ENCODE results near the gene SELENBP1. TPM values are rescaled to one million over a fixed set of nuclear protein-coding genes. Genes with fewer than 3 reads are reported as not detected.

The SELENBP1 gene
- total and polyA plus RNA-seq, 9 of the 15 experiments (the other 6 are each of a cell fraction or from before 2014, with no cell fraction given): 25.8 to 81.2 (median 47.1) TPM

DNA sequence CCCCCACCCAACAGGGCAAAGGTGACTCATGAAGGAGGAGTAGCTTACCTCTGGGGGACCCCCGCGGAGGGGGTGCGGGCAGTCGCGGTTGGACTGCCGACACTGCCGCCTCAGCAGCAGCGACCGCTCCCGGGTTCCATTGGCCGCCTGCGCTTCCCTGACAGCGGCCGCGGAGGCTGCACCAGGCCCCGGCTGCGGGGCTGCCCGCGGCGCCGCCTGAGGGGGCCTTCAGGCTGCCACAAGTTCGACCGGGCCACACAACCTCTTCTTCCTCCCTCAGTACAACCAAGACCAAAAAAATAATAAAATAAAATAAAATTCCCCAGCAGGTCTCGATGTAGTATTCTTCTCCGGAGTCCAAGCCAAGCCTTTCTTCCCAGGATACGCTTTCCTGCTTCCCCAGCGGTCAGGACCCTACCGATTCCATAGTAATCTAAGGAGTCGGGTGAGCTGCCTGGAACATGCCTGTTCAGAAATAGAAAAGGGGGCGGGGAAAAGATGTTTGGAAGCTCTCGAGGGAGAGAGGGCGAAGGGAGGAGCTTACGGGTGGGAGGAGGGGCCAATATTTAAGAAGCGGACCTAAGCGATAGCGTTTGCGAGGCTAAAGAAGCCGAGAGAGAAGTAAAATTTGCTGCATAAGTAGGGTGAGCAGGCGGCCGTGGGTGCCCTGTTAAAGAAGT, 45.1 kb downstream of the SELENBP1 start, which contains the start of gene PI4KB (continued):
- TF ChIP-seq ZNF431 (CRISPR knock-in tag; IDR thresholded peaks at IDR 0.05) (no peak), BCOR (IDR thresholded peaks at IDR 0.05) (no peak), MTA2 (IDR thresholded peaks at IDR 0.05; ENCODE audit: low read depth) (no peak), RFX1 (IDR thresholded peaks at IDR 0.05) (no peak; the same call in 1 of the 2 replicates), MTA3 (IDR thresholded peaks at IDR 0.05; ENCODE audit: borderline replicate concordance) (no peak), GATA2 (CRISPR knock-in tag; IDR thresholded peaks at IDR 0.05) (no peak), GTF2A2 (tag; IDR thresholded peaks at IDR 0.05) (no peak), HIVEP1 (CRISPR knock-in tag; IDR thresholded peaks at IDR 0.05) (no peak), GATAD2B (IDR thresholded peaks at IDR 0.05; ENCODE audit: borderline replicate concordance) (no peak), SMARCE1 (IDR thresholded peaks at IDR 0.05) (no peak), SMARCA4 (IDR thresholded peaks at IDR 0.05) (no peak), ZNF695 (CRISPR knock-in tag; IDR thresholded peaks at IDR 0.05) (no peak), ZSCAN29 (IDR thresholded peaks at IDR 0.05) (no peak), LARP7 (IDR thresholded peaks at IDR 0.05) (no peak), SOX6 (IDR thresholded peaks at IDR 0.05) (no peak), CCAR2 (IDR thresholded peaks at IDR 0.05; ENCODE audit: low read depth, low read length) (no peak), EHMT2 (IDR thresholded peaks at IDR 0.05) (no peak), FOXM1 (IDR thresholded peaks at IDR 0.05; ENCODE audit: low read depth) (no peak), FOXM1 (CRISPR knock-in tag; IDR thresholded peaks at IDR 0.05; ENCODE audit: low read depth) (no peak)
- TF ChIP-seq, protein P1, sequence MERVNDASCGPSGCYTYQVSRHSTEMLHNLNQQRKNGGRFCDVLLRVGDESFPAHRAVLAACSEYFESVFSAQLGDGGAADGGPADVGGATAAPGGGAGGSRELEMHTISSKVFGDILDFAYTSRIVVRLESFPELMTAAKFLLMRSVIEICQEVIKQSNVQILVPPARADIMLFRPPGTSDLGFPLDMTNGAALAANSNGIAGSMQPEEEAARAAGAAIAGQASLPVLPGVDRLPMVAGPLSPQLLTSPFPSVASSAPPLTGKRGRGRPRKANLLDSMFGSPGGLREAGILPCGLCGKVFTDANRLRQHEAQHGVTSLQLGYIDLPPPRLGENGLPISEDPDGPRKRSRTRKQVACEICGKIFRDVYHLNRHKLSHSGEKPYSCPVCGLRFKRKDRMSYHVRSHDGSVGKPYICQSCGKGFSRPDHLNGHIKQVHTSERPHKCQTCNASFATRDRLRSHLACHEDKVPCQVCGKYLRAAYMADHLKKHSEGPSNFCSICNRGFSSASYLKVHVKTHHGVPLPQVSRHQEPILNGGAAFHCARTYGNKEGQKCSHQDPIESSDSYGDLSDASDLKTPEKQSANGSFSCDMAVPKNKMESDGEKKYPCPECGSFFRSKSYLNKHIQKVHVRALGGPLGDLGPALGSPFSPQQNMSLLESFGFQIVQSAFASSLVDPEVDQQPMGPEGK (CRISPR knock-in tag; IDR thresholded peaks at IDR 0.05; ENCODE audit: borderline replicate concordance): no peak
- TF ChIP-seq, protein P2, sequence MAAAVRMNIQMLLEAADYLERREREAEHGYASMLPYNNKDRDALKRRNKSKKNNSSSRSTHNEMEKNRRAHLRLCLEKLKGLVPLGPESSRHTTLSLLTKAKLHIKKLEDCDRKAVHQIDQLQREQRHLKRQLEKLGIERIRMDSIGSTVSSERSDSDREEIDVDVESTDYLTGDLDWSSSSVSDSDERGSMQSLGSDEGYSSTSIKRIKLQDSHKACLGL (CRISPR knock-in tag; IDR thresholded peaks at IDR 0.05; ENCODE audit: borderline replicate concordance, poor library complexity, severe bottlenecking): no peak
- TF ChIP-seq, protein P3, sequence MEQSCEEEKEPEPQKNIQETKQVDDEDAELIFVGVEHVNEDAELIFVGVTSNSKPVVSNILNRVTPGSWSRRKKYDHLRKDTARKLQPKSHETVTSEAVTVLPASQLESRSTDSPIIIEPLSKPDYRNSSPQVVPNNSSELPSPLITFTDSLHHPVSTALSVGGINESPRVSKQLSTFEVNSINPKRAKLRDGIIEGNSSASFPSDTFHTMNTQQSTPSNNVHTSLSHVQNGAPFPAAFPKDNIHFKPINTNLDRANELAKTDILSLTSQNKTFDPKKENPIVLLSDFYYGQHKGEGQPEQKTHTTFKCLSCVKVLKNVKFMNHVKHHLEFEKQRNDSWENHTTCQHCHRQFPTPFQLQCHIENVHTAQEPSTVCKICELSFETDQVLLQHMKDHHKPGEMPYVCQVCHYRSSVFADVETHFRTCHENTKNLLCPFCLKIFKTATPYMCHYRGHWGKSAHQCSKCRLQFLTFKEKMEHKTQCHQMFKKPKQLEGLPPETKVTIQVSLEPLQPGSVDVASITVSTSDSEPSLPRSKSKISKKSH (CRISPR knock-in tag; IDR thresholded peaks at IDR 0.05): no peak
- TF ChIP-seq, protein P4, sequence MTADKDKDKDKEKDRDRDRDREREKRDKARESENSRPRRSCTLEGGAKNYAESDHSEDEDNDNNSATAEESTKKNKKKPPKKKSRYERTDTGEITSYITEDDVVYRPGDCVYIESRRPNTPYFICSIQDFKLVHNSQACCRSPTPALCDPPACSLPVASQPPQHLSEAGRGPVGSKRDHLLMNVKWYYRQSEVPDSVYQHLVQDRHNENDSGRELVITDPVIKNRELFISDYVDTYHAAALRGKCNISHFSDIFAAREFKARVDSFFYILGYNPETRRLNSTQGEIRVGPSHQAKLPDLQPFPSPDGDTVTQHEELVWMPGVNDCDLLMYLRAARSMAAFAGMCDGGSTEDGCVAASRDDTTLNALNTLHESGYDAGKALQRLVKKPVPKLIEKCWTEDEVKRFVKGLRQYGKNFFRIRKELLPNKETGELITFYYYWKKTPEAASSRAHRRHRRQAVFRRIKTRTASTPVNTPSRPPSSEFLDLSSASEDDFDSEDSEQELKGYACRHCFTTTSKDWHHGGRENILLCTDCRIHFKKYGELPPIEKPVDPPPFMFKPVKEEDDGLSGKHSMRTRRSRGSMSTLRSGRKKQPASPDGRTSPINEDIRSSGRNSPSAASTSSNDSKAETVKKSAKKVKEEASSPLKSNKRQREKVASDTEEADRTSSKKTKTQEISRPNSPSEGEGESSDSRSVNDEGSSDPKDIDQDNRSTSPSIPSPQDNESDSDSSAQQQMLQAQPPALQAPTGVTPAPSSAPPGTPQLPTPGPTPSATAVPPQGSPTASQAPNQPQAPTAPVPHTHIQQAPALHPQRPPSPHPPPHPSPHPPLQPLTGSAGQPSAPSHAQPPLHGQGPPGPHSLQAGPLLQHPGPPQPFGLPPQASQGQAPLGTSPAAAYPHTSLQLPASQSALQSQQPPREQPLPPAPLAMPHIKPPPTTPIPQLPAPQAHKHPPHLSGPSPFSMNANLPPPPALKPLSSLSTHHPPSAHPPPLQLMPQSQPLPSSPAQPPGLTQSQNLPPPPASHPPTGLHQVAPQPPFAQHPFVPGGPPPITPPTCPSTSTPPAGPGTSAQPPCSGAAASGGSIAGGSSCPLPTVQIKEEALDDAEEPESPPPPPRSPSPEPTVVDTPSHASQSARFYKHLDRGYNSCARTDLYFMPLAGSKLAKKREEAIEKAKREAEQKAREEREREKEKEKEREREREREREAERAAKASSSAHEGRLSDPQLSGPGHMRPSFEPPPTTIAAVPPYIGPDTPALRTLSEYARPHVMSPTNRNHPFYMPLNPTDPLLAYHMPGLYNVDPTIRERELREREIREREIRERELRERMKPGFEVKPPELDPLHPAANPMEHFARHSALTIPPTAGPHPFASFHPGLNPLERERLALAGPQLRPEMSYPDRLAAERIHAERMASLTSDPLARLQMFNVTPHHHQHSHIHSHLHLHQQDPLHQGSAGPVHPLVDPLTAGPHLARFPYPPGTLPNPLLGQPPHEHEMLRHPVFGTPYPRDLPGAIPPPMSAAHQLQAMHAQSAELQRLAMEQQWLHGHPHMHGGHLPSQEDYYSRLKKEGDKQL (CRISPR knock-in tag; IDR thresholded peaks at IDR 0.05; ENCODE audit: borderline replicate concordance): no peak
